K562 treated with DMSO at 1 percent for 4 hours (cell line): ENCODE data around the gene FERMT3. TPM values are rescaled to one million over a fixed set of nuclear protein-coding genes. Genes with fewer than 3 reads are reported as not detected.

Source experiments
- total RNA-seq: library from RNA; unstranded; fragments of 300-600 nt; gene quantifications from 2 replicates; pipeline ENCODE4 v1.2.3, GENCODE V29; 2022; ENCODE audit not compliant: insufficient read depth

The FERMT3 gene
- 227 and 242 TPM in 2 replicates for total RNA-seq

GRCh38 chr11:64206457-64207255 is at the start of gene FERMT3:
Gene FERMT3, plus strand, starts transcription at chr11:64206721. Its CDS starts 644 bp downstream, at chr11:64207365.

GRCh38 chr11:64165842-64166635 is 40.5 kb upstream of the FERMT3 start, which contains the start of gene MACROD1:
Gene MACROD1, minus strand, starts transcription at chr11:64166113. Its CDS starts 119 bp downstream, at chr11:64165994.

GRCh38 chr11:64185693-64186491 is 20.6 kb upstream of the FERMT3 start, which contains the start of gene STIP1:
Gene STIP1, plus strand, starts transcription at chr11:64186171. Its CDS starts 91 bp downstream, at chr11:64186262.

GRCh38 chr11:64225608-64226506 is 19.3 kb downstream of the FERMT3 start, which contains the start of the genes NUDT22 and TRPT1:
Gene NUDT22, plus strand, starts transcription at chr11:64226274. Its CDS starts 379 bp downstream, at chr11:64226653.
Gene TRPT1, minus strand, starts transcription at chr11:64226186. Its CDS starts 326 bp downstream, at chr11:64225860.

GRCh38 chr11:64230171-64230984 is 23.9 kb downstream of the FERMT3 start, which contains the start of gene DNAJC4:
Gene DNAJC4, plus strand, starts transcription at chr11:64230548. Its CDS starts 307 bp downstream, at chr11:64230855.

GRCh38 chr11:64233913-64234586 is 27.5 kb downstream of the FERMT3 start, which contains the start of gene VEGFB:
Gene VEGFB, plus strand, starts transcription at chr11:64234584. Its CDS starts 250 bp downstream, at chr11:64234834.

GRCh38 chr11:64240435-64241240 is 34.1 kb downstream of the FERMT3 start, which contains the start of gene FKBP2:
Gene FKBP2, plus strand, starts transcription at chr11:64241095. Its CDS starts 1,293 bp downstream, at chr11:64242388.

GRCh38 chr11:64246871-64247728 is 40.6 kb downstream of the FERMT3 start, which contains the start of gene PPP1R14B:
Gene PPP1R14B, minus strand, starts transcription at chr11:64246943. Its CDS starts 270 bp downstream, at chr11:64246673.

GRCh38 chr11:64251016-64251752 is 44.7 kb downstream of the FERMT3 start, which contains the start of gene PLCB3:
Gene PLCB3, plus strand, starts transcription at chr11:64251530. Its CDS starts 120 bp downstream, at chr11:64251650.

Other genes starting within 250 kb of the FERMT3 start
- gene COX8A, start 232.1 kb upstream of the FERMT3 start, total RNA-seq, result 987 and 993 TPM in 2 replicates
- 72.2 and 80.7 TPM in 2 replicates for gene OTUB1, start 220.3 kb upstream of the FERMT3 start, total RNA-seq
- 0.28 and 0.60 TPM in 2 replicates for gene FLRT1, start 170.8 kb upstream of the FERMT3 start, total RNA-seq
- 126 and 144 TPM in 2 replicates for gene MACROD1, start 40.6 kb upstream of the FERMT3 start, total RNA-seq
- 278 and 310 TPM in 2 replicates for gene STIP1, start 20.6 kb upstream of the FERMT3 start, total RNA-seq
- 29.0 and 32.8 TPM in 2 replicates for gene TRPT1, start 19.5 kb downstream of the FERMT3 start, total RNA-seq
- gene NUDT22, start 19.6 kb downstream of the FERMT3 start, total RNA-seq, result 68.2 and 78.4 TPM in 2 replicates
- 68.1 and 69.1 TPM in 2 replicates for gene DNAJC4, start 23.8 kb downstream of the FERMT3 start, total RNA-seq
- 119 and 133 TPM in 2 replicates for gene VEGFB, start 27.9 kb downstream of the FERMT3 start, total RNA-seq
- 112 and 126 TPM in 2 replicates for gene FKBP2, start 34.4 kb downstream of the FERMT3 start, total RNA-seq
- 211 and 214 TPM in 2 replicates for gene PPP1R14B, start 40.2 kb downstream of the FERMT3 start, total RNA-seq
- gene PLCB3, start 44.8 kb downstream of the FERMT3 start, total RNA-seq, result 26.1 and 27.4 TPM in 2 replicates
- gene BAD, start 77.9 kb downstream of the FERMT3 start, total RNA-seq, result 77.3 and 77.9 TPM in 2 replicates
- 38.8 and 45.2 TPM in 2 replicates for gene GPR137, start 79.1 kb downstream of the FERMT3 start, total RNA-seq
- not detected in 2 replicates for gene KCNK4, start 84.6 kb downstream of the FERMT3 start, total RNA-seq
- 6.3 and 7.1 TPM in 2 replicates for gene CATSPERZ, start 93.6 kb downstream of the FERMT3 start, total RNA-seq
- 78.5 and 98.4 TPM in 2 replicates for gene ESRRA, start 98.8 kb downstream of the FERMT3 start, total RNA-seq
- 319 and 411 TPM in 2 replicates for gene TRMT112, start 110.8 kb downstream of the FERMT3 start, total RNA-seq
- 455 and 541 TPM in 2 replicates for gene PRDX5, start 111.4 kb downstream of the FERMT3 start, total RNA-seq
- 19.2 and 19.4 TPM in 2 replicates for gene CCDC88B, start 133.5 kb downstream of the FERMT3 start, total RNA-seq
- 25.4 and 30.5 TPM in 2 replicates for gene RPS6KA4, start 152.4 kb downstream of the FERMT3 start, total RNA-seq